ENCODE results near the gene NHS. TPM values are rescaled to one million over a fixed set of nuclear protein-coding genes. Genes with fewer than 3 reads are reported as not detected.

NHS gene
- total RNA-seq, 1 experiment from 2014 or later, result 5.7 TPM

GRCh38 chrX:17592117-17592516 lies 217.1 kb downstream of the NHS start:
- DNase-seq (ENCODE audit: low read depth, low spot score) (no peak), ATAC-seq (no peak)
- Histone ChIP-seq H3K9me2 (ENCODE audit: insufficient read depth) (no peaks in the 10 kb centered on the region), H3K4me2 (ENCODE audit: low read length) (no peak overlapping the region), H3K4me1 (ENCODE audit: control insufficient read depth in 1 of 2, insufficient read depth in 2 of 2, low read length in 2 of 2) (peaks cover 0 to 8% of the 10 kb centered on the region in 2 experiments; a peak in 2 of 4 replicates), H4K20me1 (ENCODE audit: insufficient read depth) (no peaks in the 10 kb centered on the region), H3K79me2 (ENCODE audit: insufficient read depth, low read length) (no peaks in the 10 kb centered on the region), H3K9ac (ENCODE audit: low read length) (no peak overlapping the region), H2AFZ (ENCODE audit: low read depth, low read length, poor library complexity, severe bottlenecking) (no peak overlapping the region), H3K27me3 (ENCODE audit: insufficient read depth, low read length) (no peaks in the 10 kb centered on the region), H3K4me3 (replicated peaks in 1 of 2; ENCODE audit: low read depth in 1 of 2, low read length in 2 of 2) (no peak overlapping the region), H3K36me3 (ENCODE audit: control insufficient read depth in 1 of 2, insufficient read depth in 2 of 2, low read length in 2 of 2) (no peaks in the 10 kb centered on the region), H3K9me3 (ENCODE audit: control insufficient read depth in 1 of 2, insufficient read depth in 1 of 2, low read depth in 1 of 2, low read length in 2 of 2) (no peaks in the 10 kb centered on the region), H3K27ac (ENCODE audit: low read depth, low read length) (no peak overlapping the region)
- ChIA-PET CTCF (interaction anchor here (0.6 to 1.7 kb wide), 2 partner anchors 50 to 350 kb away, joined by 3 to 5 read pairs; no protein-coding TSS in a partner anchor), RAD21 (ENCODE audit: low non-redundant PET in 1 of 2, low total read pairs in 2 of 2, uncharacterized antibody in 2 of 2, unreplicated experiment in 2 of 2) (no interaction called here), POLR2A (no interaction called here)
- intact Hi-C loops (cut with micrococcal nuclease), result loop anchor here (10.0 kb wide), 1 partner anchor 217 kb away; the partner anchor contains the start of gene NHS
- TF ChIP-seq ZBTB33 (IDR thresholded peaks at IDR 0.05; ENCODE audit: extremely low read depth, insufficient replicate concordance, low read length) (no peak), ZNF274 (IDR thresholded peaks at IDR 0.05; ENCODE audit: low read depth, low read length) (no peak), POLR2A (IDR thresholded peaks at IDR 0.05; ENCODE audit: borderline replicate concordance, extremely low read depth, insufficient read depth, insufficient read length) (no peak), POLR2AphosphoS5 (IDR thresholded peaks at IDR 0.05; ENCODE audit: low read depth, low read length) (no peak), CEBPB (IDR thresholded peaks at IDR 0.05; ENCODE audit: low read depth) (no peak), ELF1 (IDR thresholded peaks at IDR 0.05; ENCODE audit: borderline replicate concordance, low read depth) (no peak), SRF (IDR thresholded peaks at IDR 0.05; ENCODE audit: low read depth) (no peak), CBX3 (IDR thresholded peaks at IDR 0.05; ENCODE audit: low read depth) (no peak), SIN3A (IDR thresholded peaks at IDR 0.05; ENCODE audit: low read depth) (no peak), SP1 (IDR thresholded peaks at IDR 0.05; ENCODE audit: low read depth) (no peak), TCF7L2 (IDR thresholded peaks at IDR 0.05; ENCODE audit: borderline replicate concordance, extremely low read depth, insufficient read depth, insufficient read length) (no peak)
- no TSS peak for BruUV-seq (replicated peaks)
